Epithelial cell of proximal tubule (primary cell): ENCODE data around the gene ADGRL4. TPM values are rescaled to one million over a fixed set of nuclear protein-coding genes. Genes with fewer than 3 reads are reported as not detected.

Experiments
- DNase-seq: peaks from one replicate; pipeline ENCODE4 v3.0.0-alpha.2; 2011; ENCODE audit warnings: low read depth
- H3K4me3 ChIP-seq: 2 replicates; pipeline ENCODE4 v1.5.1; 2011; ENCODE audit warnings: low read depth, mild to moderate bottlenecking, low read length
- CTCF ChIP-seq: conservative IDR thresholded peaks from 2 replicates; pipeline ENCODE4 v1.5.1; 2012; ENCODE audit warnings: low read depth, mild to moderate bottlenecking, low read length
- total RNA-seq: library from RNA; depleted of rRNA; stranded (reverse); fragments of >200 nt; gene quantifications from 2 replicates; pipeline ENCODE4 v1.2.3, GENCODE V29; 2015

Gene ADGRL4
- total RNA-seq, 1 donor from 2014 or later, result 14.6 TPM

- no peak for TF ChIP-seq CTCF
- no peak overlapping the region for H3K4me3 ChIP-seq
- no peak for DNase-seq
Observed at GRCh38 chr1:78869136-78869535, 137.4 kb downstream of the ADGRL4 start.

DNA sequence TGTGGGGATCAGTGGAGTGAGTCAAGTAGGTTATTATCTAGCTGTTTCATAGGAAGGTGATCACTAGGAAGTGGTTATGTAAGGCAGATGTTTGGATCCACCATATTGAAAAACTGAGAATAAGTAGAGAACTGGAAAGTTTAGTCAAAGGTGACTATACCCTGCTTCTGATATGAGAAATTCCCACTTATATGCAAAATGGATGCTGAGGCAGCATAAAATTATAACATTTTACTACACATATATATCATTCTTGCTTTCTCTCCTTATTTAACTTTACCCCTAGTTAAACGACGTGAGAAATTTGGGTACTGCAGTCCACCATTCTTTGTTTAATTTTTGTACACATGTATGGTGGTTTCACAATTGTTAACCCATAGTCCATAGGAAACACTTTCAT is 142.4 kb downstream of the ADGRL4 start:
- no peak for TF ChIP-seq CTCF
- no peak overlapping the region for H3K4me3 ChIP-seq
- no peak for DNase-seq

GRCh38 chr1:78856096-78856495 is 150.4 kb downstream of the ADGRL4 start:
- TF ChIP-seq CTCF, result no peak
- H3K4me3 ChIP-seq, result no peak overlapping the region
- no peak for DNase-seq

- DNase-seq, result no peak
- no peak overlapping the region for H3K4me3 ChIP-seq
- no peak for TF ChIP-seq CTCF
Observed at GRCh38 chr1:78855258-78855657, 151.3 kb downstream of the ADGRL4 start.

- no peak for DNase-seq
- H3K4me3 ChIP-seq, result no peak overlapping the region
- no peak for TF ChIP-seq CTCF
Observed at GRCh38 chr1:78854556-78854955, 152.0 kb downstream of the ADGRL4 start.

- DNase-seq, result no peak
- TF ChIP-seq CTCF, result no peak
- H3K4me3 ChIP-seq, result no peak overlapping the region
Observed at GRCh38 chr1:78843546-78843945, 163.0 kb downstream of the ADGRL4 start.

GRCh38 chr1:78843111-78843510 is 163.4 kb downstream of the ADGRL4 start:
- no peak for DNase-seq
- H3K4me3 ChIP-seq, result no peak overlapping the region
- TF ChIP-seq CTCF, result no peak
